Common myeloid progenitor, CD34-positive (primary cell): ENCODE results near the gene CALM1.

Experiments used
- CTCF ChIA-PET: fragments of 350-600 bp; sonication (Branson Sonifier 250); formaldehyde crosslinking; loops from one replicate; lab custom pipeline; 2021; ENCODE audit warnings: antibody characterized with exemption; lab: Charles Lee
- POLR2A ChIA-PET: fragments of 350-600 bp; sonication (Branson Sonifier 250); formaldehyde crosslinking; loops from one replicate; lab custom pipeline; 2021; ENCODE audit warnings: antibody characterized with exemption; lab: Charles Lee
- DNase-seq, 3 donors: peaks; one replicate each; pipeline versions ENCODE4 v3.0.0 to v3.0.0-alpha.2; 2013
- H3K27ac ChIP-seq, 2 experiments: 1 replicate in 1 of 2; 2 replicates in 1 of 2; pipeline ENCODE4 v1.7.0; 2013; ENCODE audit warnings: inconsistent platforms in 2 of 2, low read length in 2 of 2, mild to moderate bottlenecking in 2 of 2, low read depth in 1 of 2, moderate library complexity in 1 of 2; ENCODE audit not compliant: severe bottlenecking in 2 of 2, insufficient read depth in 1 of 2, poor library complexity in 1 of 2
- H3K27me3 ChIP-seq, 5 experiments: replicated peaks in 2 of 5; 1 replicate in 3 of 5; 2 replicates in 2 of 5; pipeline versions ENCODE4 v1.6.1 to v1.7.0; 2013; ENCODE audit warnings: low read length in 4 of 5, mild to moderate bottlenecking in 2 of 5, moderate library complexity in 2 of 5, inconsistent platforms in 1 of 5; ENCODE audit not compliant: insufficient read depth in 5 of 5, control insufficient read depth in 4 of 5
- H3K36me3 ChIP-seq, 4 experiments: 1 replicate in 2 of 4; 2 replicates in 2 of 4; pipeline versions ENCODE4 v1.6.1 to v1.7.0; 2013; ENCODE audit warnings: low read length in 3 of 4, control low read depth in 1 of 4, mild to moderate bottlenecking in 1 of 4; ENCODE audit not compliant: control insufficient read depth in 4 of 4, insufficient read depth in 4 of 4
- H3K4me1 ChIP-seq, 4 experiments: 1 replicate in 3 of 4; 2 replicates in 1 of 4; pipeline versions ENCODE4 v1.6.1 to v1.7.1; 2013; ENCODE audit warnings: low read length in 3 of 4, mild to moderate bottlenecking in 3 of 4, control low read depth in 1 of 4, inconsistent platforms in 1 of 4, moderate library complexity in 1 of 4; ENCODE audit not compliant: control insufficient read depth in 4 of 4, insufficient read depth in 4 of 4; ENCODE audit errors: control extremely low read depth in 1 of 4
- H3K4me3 ChIP-seq, 7 experiments: 1 replicate in 4 of 7; 2 replicates in 3 of 7; pipeline versions ENCODE4 v1.5.1 to v1.7.0; 2013; ENCODE audit warnings: mild to moderate bottlenecking in 7 of 7, low read length in 6 of 7, moderate library complexity in 6 of 7, inconsistent platforms in 2 of 7, low read depth in 2 of 7, control low read depth in 1 of 7; ENCODE audit not compliant: insufficient read depth in 4 of 7, control insufficient read depth in 1 of 7; ENCODE audit errors: extremely low read depth in 1 of 7
- H3K9me3 ChIP-seq, 5 experiments: 1 replicate in 4 of 5; 2 replicates in 1 of 5; pipeline versions ENCODE4 v1.6.1 to v1.7.1; 2013; ENCODE audit warnings: low read length in 4 of 5, mild to moderate bottlenecking in 2 of 5, inconsistent platforms in 1 of 5, low read depth in 1 of 5, moderate library complexity in 1 of 5; ENCODE audit not compliant: control insufficient read depth in 4 of 5, insufficient read depth in 2 of 5; ENCODE audit errors: control extremely low read depth in 1 of 5
- WGBS: methylation state at CpG from one replicate; pipeline ENCODE4 v1.1.5; 2013; ENCODE audit not compliant: insufficient coverage; 5-methylcytosine and 5-hydroxymethylcytosine counted together

Gene CALM1

DNA sequence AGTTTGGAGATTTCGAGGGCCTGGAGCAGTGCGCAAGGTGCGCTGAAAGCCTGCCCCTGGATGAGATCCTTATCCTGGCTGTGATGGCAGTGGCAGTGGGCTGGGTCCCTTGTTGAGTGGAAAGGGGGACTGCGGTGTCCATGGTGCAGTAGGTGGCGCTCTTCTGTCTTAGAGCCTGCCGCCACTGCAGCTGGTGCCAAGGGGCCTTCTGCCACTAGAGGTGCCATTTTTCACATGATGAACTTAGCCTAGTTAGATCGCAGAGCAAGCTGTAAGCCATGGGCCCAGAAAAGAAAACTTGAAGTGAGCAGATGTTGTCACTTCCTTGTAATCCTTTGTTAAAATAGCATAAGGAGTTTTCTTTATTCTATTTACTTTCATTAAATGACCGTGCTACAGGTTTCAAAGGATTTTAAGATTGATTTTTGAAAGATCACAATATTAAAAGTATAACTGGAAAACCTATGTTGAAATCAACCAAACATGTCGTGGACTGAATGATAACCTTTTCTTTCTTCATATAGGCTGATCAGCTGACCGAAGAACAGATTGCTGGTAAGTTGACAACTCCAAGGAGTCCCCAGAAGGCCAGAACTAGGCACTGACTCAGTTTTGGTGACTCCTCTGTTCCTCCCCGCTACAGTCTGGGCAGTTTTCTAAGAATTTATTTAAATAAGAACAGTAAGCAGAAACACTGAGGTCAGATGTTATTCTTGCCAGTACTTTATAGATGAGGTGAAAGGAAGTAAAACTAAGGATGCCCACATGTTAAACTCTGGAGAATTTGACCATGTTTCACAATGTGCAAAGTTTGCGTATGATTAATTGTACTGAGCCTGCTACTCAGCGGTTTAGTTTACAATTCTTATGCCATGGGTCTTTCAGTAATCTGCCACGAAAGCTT lies 3.0 kb downstream of the CALM1 start:
- peak overlapping the region in 2 of 7 experiments; percentile 91 to 97 for H3K4me3 ChIP-seq
- peak; percentile 94 to 97 (median 95) for DNase-seq
- no peaks in the 10 kb centered on the region for H3K9me3 ChIP-seq
- CTCF ChIA-PET = interaction anchor here (0.6 to 2.3 kb wide), 28 partner anchors 9 to 412 kb away, joined by 3 to 13 read pairs (median 4); no protein-coding TSS in a partner anchor
- peaks cover 18 to 54% (median 45%) of the 10 kb centered on the region in 4 experiments for H3K4me1 ChIP-seq
- H3K27me3 ChIP-seq = no peaks in the 10 kb centered on the region
- no peak overlapping the region for H3K27ac ChIP-seq
- H3K36me3 ChIP-seq = peaks cover 10 to 47% (median 29%) of the 10 kb centered on the region in 4 experiments
- WGBS = 59% methylated on average over 9 of the region's 14 CpGs
- POLR2A ChIA-PET = interaction anchor here (0.6 kb wide), 1 partner anchor 67 kb away, joined by 3 read pairs; no protein-coding TSS in a partner anchor

DNA sequence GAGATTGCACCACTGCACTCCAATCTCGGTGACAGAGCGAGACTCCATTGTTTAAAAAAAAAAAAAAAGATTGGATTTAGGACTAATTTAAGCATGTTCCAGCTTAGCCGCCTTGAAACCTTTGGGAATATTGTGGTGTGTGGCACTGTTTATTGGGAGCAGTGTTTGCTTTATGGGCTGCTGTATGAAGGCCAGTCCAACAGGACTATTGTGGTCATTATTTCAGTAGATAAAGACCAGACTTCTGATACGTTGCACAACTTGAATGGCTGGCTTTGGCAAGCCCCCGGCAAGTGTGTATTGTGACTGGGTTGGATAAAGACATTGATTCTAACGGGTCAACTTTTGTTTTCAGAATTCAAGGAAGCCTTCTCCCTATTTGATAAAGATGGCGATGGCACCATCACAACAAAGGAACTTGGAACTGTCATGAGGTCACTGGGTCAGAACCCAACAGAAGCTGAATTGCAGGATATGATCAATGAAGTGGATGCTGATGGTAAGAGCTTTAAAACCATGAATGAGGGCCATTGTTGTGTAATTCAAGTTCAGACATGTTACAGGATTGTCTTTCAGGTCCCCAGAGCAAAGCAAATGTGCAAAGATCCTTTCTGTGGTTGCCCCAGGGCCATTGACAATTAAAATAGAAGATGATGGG lies 4.2 kb downstream of the CALM1 start:
- H3K36me3 ChIP-seq = peaks cover 15 to 59% (median 40%) of the 10 kb centered on the region in 4 experiments
- no peaks in the 10 kb centered on the region for H3K9me3 ChIP-seq
- no peaks in the 10 kb centered on the region for H3K27me3 ChIP-seq
- ChIA-PET POLR2A (interaction anchor here (0.8 kb wide), 1 partner anchor 51 kb away, joined by 5 read pairs; no protein-coding TSS in a partner anchor), CTCF (interaction anchor here (0.6 to 2.3 kb wide), 14 partner anchors 8 to 403 kb away, joined by 3 to 13 read pairs (median 5); no protein-coding TSS in a partner anchor)
- DNase-seq = no peak
- no peak overlapping the region for H3K27ac ChIP-seq
- peaks cover 18 to 54% (median 44%) of the 10 kb centered on the region in 4 experiments for H3K4me1 ChIP-seq
- no peak overlapping the region for H3K4me3 ChIP-seq
- WGBS = 95% methylated on average over 4 of the region's 7 CpGs

DNA sequence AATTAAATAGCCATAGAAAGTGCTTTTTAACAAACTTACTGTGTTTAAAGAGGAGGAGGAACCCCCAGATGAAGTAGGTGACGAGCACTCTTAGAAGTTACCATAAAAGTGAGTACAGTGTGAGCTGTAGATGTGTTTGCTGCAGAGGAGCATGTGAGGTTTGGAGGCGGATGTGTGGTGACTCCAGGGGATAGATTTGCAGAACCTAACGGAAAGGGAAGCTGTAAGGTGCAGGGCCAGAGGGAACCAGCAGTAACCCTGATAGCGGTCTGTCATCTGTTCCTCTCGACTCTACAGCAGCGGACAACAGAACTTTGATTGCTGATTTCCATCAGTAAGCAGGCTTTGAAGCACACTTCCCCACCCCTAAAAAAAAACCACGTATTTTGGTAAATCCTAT lies 5.2 kb downstream of the CALM1 start:
- no peaks in the 10 kb centered on the region for H3K9me3 ChIP-seq
- H3K27me3 ChIP-seq = no peaks in the 10 kb centered on the region
- WGBS = 49% methylated on average over 4 of the region's 7 CpGs
- POLR2A ChIA-PET = interaction anchor here (1.2 kb wide), 1 partner anchor 116 kb away, joined by 5 read pairs; no protein-coding TSS in a partner anchor
- DNase-seq = peak; percentile 52 to 94 (median 90)
- no peak overlapping the region for H3K4me3 ChIP-seq
- no peak overlapping the region for H3K27ac ChIP-seq
- H3K4me1 ChIP-seq = peaks cover 18 to 48% (median 40%) of the 10 kb centered on the region in 4 experiments
- CTCF ChIA-PET = interaction anchor here (0.9 to 2.1 kb wide), 4 partner anchors 12 to 295 kb away, joined by 3 to 8 read pairs (median 6); no protein-coding TSS in a partner anchor
- H3K36me3 ChIP-seq = peaks cover 18 to 68% (median 48%) of the 10 kb centered on the region in 4 experiments

- ChIA-PET CTCF (interaction anchor here (1.5 to 2.1 kb wide), 2 partner anchors 13 to 20 kb away, joined by 3 to 8 read pairs; no protein-coding TSS in a partner anchor), POLR2A (no interaction called here)
- peaks cover 20 to 68% (median 49%) of the 10 kb centered on the region in 4 experiments for H3K36me3 ChIP-seq
Observed at GRCh38 chr14:90403065-90403464, 6.2 kb downstream of the CALM1 start.

GRCh38 chr14:90405101-90405500 lies 8.3 kb downstream of the CALM1 start:
- CTCF ChIA-PET = interaction anchor here (1.8 kb wide), 1 partner anchor 293 kb away, joined by 5 read pairs; no protein-coding TSS in a partner anchor
- Histone ChIP-seq H3K9me3 (no peaks in the 10 kb centered on the region), H3K27me3 (no peaks in the 10 kb centered on the region), H3K36me3 (peaks cover 22 to 66% (median 49%) of the 10 kb centered on the region in 4 experiments), H3K4me1 (peaks cover 9 to 30% (median 21%) of the 10 kb centered on the region in 4 experiments), H3K27ac (no peak overlapping the region), H3K4me3 (no peak overlapping the region)
- WGBS = 98% methylated on average over 8 of the region's 9 CpGs
- POLR2A ChIA-PET = no interaction called here
- DNase-seq = no peak

More at GRCh38 chr14:90403065-90403464, 6.2 kb downstream of the CALM1 start:
- DNase-seq = no peak
- H3K9me3 ChIP-seq = no peaks in the 10 kb centered on the region
- peaks cover 18 to 48% (median 39%) of the 10 kb centered on the region in 4 experiments for H3K4me1 ChIP-seq
- no peak overlapping the region for H3K4me3 ChIP-seq
- H3K27ac ChIP-seq = no peak overlapping the region
- no peaks in the 10 kb centered on the region for H3K27me3 ChIP-seq
- 100% methylated on average over 2 of the region's 2 CpGs for WGBS

DNA sequence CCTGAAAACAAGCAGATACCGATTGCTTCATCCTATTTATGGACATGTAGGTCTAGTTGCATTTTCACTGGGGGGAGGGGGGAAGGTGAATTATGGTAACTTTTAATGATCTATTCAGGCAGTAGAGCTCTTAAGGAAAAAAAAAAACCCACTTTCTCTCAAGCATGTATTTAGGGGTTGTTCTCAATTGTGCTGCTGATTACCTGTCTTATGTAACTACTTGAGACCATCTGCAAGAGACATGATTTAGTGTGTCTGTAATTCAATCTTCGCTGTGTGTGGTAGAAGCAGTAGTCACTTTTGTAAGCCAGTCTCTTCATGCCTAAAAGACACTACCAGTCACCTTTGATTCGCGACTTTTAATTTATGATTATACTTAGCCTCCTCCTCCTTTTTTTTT lies 8.9 kb downstream of the CALM1 start:
- DNase-seq = no peak
- ChIA-PET CTCF (interaction anchor here (0.9 to 1.2 kb wide), 2 partner anchors 13 to 39 kb away, joined by 3 read pairs; no protein-coding TSS in a partner anchor), POLR2A (interaction anchor here (0.6 to 0.9 kb wide), 2 partner anchors 95 to 121 kb away, joined by 3 read pairs; no protein-coding TSS in a partner anchor)
- no peak overlapping the region for H3K4me3 ChIP-seq
- no peak overlapping the region for H3K27ac ChIP-seq
- no peaks in the 10 kb centered on the region for H3K27me3 ChIP-seq
- WGBS = no CpG with 5 or more reads among the region's 4 CpGs
- H3K9me3 ChIP-seq = no peaks in the 10 kb centered on the region
- H3K4me1 ChIP-seq = peaks cover 9 to 24% (median 17%) of the 10 kb centered on the region in 4 experiments
- peaks cover 22 to 60% (median 46%) of the 10 kb centered on the region in 4 experiments for H3K36me3 ChIP-seq
